SKM-1 (cell line): Measurements from ENCODE around the gene DIS3L.
"Not testable (repeated sequence)": the region's sequence is repeated elsewhere in the genome, so short reads cannot be mapped to it uniquely, and the experiment has no call there.

ENCODE experiments used
- DNase-seq: peaks from one replicate; lab custom pipeline; 2025; ENCODE audit not compliant: unreplicated experiment; lab: John Stamatoyannopoulos, UW

Gene DIS3L

DNA sequence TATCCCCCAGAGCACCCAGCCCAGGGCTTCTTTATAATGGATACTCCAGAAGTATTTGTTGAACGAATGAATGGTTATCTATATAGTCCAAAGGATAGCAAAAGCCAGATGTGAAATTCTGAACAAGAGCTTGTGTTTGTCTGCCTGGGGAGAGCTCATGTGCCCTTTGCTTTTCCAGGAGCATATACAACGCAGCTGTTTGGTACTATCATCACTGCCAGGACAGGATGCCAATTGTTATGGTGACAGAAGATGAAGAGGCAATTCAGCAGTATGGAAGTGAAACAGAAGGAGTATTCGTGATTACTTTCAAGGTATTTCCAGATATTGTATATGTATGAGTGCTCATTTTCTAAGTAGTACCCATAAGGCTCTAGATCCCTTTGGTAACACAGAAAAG is 15.2 kb downstream of the DIS3L start:
- DNase-seq = no peak

DNA sequence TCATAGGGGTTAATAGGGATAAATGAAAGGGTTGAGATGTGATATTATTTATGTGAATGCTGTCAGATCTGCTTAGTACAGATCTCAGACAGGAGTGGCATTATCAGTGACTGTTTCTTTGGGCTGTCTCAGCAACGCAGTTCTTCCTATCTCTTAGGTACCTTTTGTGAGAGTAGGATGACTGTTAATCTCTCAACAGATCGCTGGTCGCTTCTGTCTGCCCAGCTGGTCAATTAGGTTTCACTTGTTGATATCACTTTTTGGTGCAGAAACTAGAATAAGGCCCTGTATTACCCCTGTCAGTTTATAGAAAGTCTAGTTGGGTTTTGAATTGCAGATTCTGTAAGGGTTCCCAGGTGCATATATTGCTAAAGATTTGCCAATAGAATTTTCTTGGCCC is 16.5 kb downstream of the DIS3L start:
- DNase-seq = no peak

GRCh38 chr15:66310786-66311185 is 17.4 kb downstream of the DIS3L start:
- no peak for DNase-seq

- DNase-seq = no peak
These were observed 18.8 kb downstream of the DIS3L start for GRCh38 chr15:66312144-66312543.

- no peak for DNase-seq
These were observed 30.1 kb downstream of the DIS3L start for GRCh38 chr15:66323312-66323928.

DNA sequence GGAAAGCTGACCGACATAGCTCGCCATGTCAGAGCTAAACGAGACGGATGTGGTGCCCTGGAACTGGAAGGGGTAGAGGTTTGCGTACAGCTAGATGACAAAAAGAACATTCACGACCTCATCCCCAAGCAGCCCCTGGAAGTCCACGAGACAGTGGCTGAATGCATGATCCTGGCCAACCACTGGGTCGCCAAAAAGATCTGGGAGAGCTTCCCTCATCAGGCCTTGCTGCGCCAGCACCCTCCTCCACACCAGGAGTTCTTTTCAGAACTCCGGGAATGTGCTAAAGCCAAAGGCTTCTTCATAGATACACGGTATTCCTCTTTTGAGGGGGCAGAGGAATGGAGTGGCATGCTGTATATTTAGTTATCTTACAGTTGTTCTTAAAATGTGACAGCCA is 32.7 kb downstream of the DIS3L start:
- DNase-seq = no peak

GRCh38 chr15:66327736-66328135 is 34.4 kb downstream of the DIS3L start:
- no peak for DNase-seq

DNA sequence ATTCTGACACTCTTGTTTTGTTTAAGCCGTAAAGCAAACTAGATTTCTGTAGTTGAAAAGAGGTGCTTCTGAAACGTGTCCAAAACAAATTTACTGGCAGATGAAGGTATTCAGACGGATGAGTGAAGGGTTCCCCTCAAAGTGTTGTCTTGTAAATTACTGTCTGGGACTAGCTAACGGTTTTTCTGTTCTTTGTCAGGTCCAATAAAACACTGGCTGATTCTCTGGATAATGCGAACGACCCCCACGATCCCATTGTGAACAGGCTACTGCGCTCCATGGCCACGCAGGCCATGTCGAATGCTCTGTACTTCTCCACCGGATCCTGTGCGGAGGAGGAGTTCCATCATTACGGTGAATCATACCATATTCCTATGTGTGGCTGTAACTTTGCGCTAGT is 35.4 kb downstream of the DIS3L start:
- DNase-seq = no peak

- DNase-seq = not testable (repeated sequence)
These were observed 55.2 kb downstream of the DIS3L start for GRCh38 chr15:66348530-66348929.

DNA sequence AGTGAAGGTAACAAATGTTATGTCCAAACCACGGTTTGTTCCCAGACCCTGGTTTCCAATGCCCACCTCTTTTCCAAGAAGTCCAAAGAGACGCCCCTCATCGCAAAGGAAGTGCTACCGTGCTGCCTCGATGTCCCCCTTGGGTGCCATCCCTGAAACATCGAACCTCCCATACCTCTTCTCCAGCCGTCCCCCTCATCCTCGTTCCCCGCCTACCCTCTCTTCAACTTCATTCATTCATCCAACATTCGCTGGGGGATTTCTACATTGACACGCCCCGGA is 62.6 kb downstream of the DIS3L start:
- no peak for DNase-seq

DNA sequence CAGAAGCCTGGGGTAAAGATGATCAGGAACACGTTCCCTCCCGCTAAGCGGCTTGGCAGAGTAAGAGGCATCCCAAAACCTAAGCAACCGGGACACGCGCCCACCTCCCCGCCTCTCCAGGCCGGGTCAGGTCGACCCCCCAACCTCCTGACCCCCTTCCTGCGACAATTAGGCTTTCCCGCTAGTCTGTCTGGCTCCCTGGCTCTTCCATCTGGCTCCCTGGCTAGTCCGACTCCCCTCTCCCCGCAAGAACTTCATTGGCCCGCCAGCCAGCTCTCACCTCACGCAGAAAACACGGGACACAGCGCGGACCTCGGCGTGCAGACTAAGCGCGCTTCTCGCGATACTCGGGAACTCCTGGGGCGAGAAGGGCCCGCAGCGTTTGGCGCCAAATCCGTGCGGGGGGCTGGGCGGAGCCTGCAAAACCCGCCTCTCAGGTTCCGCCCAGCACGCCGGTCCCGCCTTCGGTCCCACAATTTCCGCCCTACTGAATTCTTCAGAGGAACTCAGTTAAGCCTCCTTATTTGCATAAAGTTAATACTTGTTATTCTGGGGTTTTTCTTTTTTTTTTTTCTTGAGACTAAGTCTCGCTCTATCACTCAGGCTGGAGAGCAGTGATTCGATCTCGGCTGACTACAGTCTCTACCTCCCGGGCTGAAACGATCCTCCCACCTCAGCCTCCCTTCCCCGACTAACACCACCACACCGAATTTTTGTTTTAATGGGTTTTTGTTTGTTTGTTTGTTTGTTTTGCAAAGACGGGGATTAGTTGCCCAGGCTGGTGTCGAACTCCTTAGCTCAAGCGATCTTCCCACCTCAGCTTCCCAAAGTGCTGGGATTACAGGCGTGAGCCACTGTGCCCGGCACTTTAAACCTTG is 63.2 kb downstream of the DIS3L start, which contains the start of gene TIPIN:
Gene TIPIN (minus strand): TSS at position 327 of the 878 bp plus-strand sequence. CDS start 3,738 bp downstream, outside the sequence.
- DNase-seq = peak; percentile 96

DNA sequence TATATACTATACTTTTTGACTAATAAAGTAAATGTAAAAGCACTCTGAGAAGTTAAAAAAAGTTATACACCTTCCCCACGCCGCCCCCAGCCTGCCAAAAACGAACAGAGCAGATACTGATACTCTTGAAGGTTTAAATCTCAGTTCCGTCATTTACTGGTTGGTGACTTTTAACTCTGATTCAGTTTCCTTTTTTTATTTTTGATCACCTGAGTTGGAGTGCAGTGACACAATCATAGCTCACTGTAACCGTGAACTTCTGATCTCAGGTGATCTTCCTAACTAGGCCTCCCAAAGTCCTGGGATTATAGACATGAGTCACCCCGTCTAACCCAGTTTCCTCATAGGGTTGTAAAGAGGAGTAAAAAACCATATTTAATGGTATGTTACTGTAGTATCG is 66.4 kb downstream of the DIS3L start:
- DNase-seq = no peak

DNA sequence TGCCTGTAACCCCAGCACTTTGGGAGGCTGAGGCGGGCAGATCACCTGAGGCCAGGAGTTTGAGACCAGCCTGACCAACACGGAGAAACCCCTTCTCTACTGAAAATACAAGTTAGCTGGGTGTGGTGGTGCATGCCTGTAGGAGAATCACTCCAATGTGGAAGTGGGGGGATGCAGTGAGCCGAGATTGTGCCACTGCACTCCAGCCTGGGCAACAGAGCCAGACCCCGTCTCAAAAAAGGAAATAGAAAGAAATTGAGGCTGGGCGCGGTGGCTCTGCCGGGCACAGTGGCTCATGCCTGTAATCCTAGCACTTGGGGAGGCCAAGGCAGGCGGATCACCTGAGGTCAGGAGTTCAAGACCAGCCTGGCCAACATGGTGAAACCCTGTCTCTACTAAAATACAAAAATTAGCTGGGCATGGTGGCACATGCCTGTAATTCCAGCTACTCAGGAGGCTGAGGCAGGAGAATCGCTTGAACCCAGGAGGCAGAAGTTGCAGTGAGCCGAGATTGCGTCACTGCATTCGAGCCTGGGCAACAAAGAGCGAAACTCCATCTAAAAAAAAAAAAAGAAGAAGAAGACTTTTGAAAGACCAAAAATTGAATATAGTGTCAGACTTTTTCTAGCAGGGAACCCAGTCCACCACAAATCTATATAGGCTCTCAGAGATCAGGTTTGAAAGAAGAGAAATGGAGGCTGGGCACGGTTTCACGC is 68.5 kb downstream of the DIS3L start:
- not testable (repeated sequence) for DNase-seq

GRCh38 chr15:66362776-66363175 is 69.4 kb downstream of the DIS3L start:
- no peak for DNase-seq

DNA sequence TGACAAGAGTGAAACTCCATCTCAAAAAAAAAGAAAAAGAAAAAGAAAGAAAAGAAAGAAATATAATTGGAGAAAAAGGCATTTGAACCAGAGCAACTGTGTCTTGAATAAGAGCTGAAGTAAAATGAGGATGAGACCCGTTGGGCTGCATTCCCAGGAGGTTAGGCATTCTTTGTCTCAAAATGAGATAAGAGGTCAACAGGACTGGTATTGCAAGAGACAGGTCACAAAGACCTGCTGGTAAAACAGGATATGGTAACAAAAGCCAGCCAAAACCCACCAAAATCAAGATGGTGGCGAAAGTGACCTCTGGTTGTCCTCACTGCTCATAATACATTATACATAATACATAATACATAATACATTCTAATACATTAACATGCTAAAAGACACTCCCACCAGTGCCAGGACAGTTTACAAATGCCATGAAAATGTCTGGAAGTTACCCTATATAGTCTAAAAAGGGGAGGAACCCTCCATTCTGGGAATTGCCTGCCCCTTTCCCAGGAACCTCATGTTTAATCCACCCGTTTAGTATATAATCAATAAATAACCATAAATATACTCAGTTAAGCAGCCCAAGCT is 71.7 kb downstream of the DIS3L start:
- DNase-seq = no peak

DNA sequence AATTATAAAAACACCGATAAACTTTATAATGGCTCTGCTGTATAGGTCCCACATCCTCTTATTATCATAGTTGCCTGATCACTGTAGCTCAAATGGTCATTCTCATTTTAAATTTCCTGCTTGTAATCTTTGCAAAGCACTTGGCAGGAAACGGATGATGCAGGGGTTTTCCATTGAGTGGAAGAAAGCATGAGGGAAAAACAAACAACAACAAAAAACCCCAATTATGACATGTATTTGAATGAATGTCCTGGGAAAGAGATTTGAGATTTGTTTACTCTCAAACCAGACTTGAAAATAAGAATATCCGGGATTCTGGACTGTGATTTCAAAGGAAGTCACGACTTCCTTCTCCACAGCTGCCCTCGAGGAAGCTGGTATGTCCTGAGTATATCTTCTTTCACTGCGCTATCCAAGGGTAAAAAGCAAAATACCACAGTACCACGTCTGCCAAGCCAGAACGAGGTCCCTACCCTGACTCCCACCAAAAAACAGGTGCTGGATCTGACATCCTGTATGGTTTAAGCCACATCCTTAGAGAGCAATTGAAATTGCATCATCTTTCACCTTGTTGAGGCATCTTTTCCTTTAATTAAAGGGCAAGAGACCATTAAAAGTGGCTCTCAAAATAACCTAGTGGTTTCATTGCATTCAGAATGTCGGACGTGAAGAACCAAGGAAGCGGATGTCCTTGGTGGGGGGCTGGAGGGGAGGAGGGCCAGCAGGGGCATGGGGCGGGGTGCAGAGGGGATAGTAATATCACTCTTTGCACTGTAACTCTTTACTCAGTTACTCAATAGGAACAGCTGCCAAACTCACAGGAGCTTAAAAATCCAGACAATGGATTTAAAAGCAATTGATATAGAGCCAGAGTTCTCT is 76.6 kb downstream of the DIS3L start:
- DNase-seq = no peak

- no peak for DNase-seq
These were observed 80.8 kb downstream of the DIS3L start for GRCh38 chr15:66374179-66374578.

- no peak for DNase-seq
These were observed 85.6 kb downstream of the DIS3L start for GRCh38 chr15:66378814-66379430.

GRCh38 chr15:66381376-66381775 is 88.0 kb downstream of the DIS3L start:
- not testable (repeated sequence) for DNase-seq
